Measurements from ENCODE around the gene RHBDL1. TPM values are rescaled to one million over a fixed set of nuclear protein-coding genes. Genes with fewer than 3 reads are reported as not detected.

Gene RHBDL1
- total and polyA plus RNA-seq, 9 of the 15 experiments (the other 6 are each of a cell fraction or from before 2014, with no cell fraction given) = 0.03 to 5.6 (median 1.3) TPM; not detected in 1

DNA sequence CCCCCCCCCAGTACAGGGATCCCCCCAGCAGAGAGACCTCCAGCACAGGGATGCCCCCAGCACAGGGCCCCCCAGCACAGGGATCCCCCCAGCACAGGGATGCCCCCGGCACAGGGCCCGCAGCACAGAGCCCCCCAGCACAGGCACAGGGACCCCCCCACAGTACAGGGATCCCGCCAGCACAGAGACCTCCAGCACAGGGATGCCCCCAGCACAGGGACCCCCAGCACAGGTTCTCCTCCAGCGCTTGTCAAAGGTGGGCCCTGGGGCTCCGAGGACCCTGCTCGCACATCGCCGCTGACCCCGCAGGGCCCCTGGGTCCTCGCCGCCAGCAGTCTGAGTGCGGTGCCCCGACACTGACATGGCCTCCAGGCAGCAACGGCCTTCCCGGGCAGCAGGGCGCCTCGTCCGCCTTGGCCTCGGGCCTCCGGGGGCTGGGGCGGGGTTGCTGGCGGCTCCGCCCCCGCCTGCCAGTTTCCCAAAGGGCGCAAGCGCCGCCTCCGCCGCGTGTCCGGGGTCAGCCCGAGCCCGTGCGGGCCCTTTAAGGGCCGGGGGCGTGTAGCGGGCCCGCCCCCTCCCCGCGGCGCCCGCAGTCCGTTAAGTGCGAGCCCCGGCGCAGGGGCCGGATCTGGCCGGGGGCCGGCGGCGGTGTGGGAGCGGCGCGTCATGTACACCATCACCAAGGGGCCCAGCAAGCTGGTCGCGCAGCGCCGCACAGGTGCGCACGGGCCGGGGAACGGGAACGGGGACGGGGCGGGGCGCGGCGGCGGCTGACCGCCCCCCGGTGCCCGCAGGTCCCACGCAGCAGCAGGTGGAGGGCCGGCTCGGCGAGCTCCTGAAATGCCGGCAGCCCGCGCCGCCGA lies 33.9 kb upstream of the RHBDL1 start, which contains the start of gene MCRIP2 (continued):
- no peak for TF ChIP-seq GABPA (tag; conservative IDR thresholded peaks at IDR 0.05; ENCODE audit: low read depth)
- TF ChIP-seq, protein P1, sequence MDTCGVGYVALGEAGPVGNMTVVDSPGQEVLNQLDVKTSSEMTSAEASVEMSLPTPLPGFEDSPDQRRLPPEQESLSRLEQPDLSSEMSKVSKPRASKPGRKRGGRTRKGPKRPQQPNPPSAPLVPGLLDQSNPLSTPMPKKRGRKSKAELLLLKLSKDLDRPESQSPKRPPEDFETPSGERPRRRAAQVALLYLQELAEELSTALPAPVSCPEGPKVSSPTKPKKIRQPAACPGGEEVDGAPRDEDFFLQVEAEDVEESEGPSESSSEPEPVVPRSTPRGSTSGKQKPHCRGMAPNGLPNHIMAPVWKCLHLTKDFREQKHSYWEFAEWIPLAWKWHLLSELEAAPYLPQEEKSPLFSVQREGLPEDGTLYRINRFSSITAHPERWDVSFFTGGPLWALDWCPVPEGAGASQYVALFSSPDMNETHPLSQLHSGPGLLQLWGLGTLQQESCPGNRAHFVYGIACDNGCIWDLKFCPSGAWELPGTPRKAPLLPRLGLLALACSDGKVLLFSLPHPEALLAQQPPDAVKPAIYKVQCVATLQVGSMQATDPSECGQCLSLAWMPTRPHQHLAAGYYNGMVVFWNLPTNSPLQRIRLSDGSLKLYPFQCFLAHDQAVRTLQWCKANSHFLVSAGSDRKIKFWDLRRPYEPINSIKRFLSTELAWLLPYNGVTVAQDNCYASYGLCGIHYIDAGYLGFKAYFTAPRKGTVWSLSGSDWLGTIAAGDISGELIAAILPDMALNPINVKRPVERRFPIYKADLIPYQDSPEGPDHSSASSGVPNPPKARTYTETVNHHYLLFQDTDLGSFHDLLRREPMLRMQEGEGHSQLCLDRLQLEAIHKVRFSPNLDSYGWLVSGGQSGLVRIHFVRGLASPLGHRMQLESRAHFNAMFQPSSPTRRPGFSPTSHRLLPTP (IDR thresholded peaks at IDR 0.05; ENCODE audit: borderline replicate concordance, extremely low read depth, insufficient read length) = no peak
- no peak for TF ChIP-seq ZNF586 (CRISPR knock-in tag; conservative IDR thresholded peaks at IDR 0.05)
- no peak for TF ChIP-seq HOXB6 (CRISPR knock-in tag; IDR thresholded peaks at IDR 0.05; ENCODE audit: borderline replicate concordance)
- no peak for TF ChIP-seq ZBTB12 (CRISPR knock-in tag; IDR thresholded peaks at IDR 0.05)
- TF ChIP-seq KLF10 (CRISPR knock-in tag; IDR thresholded peaks at IDR 0.05) = no peak
- TF ChIP-seq RHOXF2B (CRISPR knock-in tag; conservative IDR thresholded peaks at IDR 0.05) = no peak
- TF ChIP-seq DMBX1 (CRISPR knock-in tag; IDR thresholded peaks at IDR 0.05; ENCODE audit: borderline replicate concordance) = no peak
- TF ChIP-seq NFXL1 (CRISPR knock-in tag; IDR thresholded peaks at IDR 0.05) = no peak
- TF ChIP-seq ZNF699 (CRISPR knock-in tag; IDR thresholded peaks at IDR 0.05; ENCODE audit: insufficient replicate concordance) = no peak
- no peak for TF ChIP-seq RBM34 (IDR thresholded peaks at IDR 0.05; ENCODE audit: borderline replicate concordance, insufficient read depth, low read length)
- TF ChIP-seq RBM22 (IDR thresholded peaks at IDR 0.05; ENCODE audit: low read depth, low read length, poor library complexity, severe bottlenecking) = no peak
- TF ChIP-seq PPARD (CRISPR knock-in tag; IDR thresholded peaks at IDR 0.05) = no peak
- TF ChIP-seq ZNF280B (CRISPR knock-in tag; IDR thresholded peaks at IDR 0.05) = no peak
- no peak for TF ChIP-seq CEBPG (CRISPR knock-in tag; IDR thresholded peaks at IDR 0.05)
- TF ChIP-seq CEBPG (tag; conservative IDR thresholded peaks at IDR 0.05 in 1 of 2, IDR thresholded peaks at IDR 0.05 in 1 of 2) = no peak
- no peak for TF ChIP-seq ZNF449 (CRISPR knock-in tag; IDR thresholded peaks at IDR 0.05)
- no peak for TF ChIP-seq NUFIP1 (IDR thresholded peaks at IDR 0.05; ENCODE audit: partially characterized antibody)
- 0 out of 2 replicates have a peak, but pooled peaks have one; percentile 44 for TF ChIP-seq ZNF766 (CRISPR knock-in tag; conservative IDR thresholded peaks at IDR 0.05)
- no peak for TF ChIP-seq FOXJ2 (tag; IDR thresholded peaks at IDR 0.05)

Measured in K562 (cell line).